ENCODE results near the gene CHRND. TPM values are rescaled to one million over a fixed set of nuclear protein-coding genes. Genes with fewer than 3 reads are reported as not detected.

The CHRND gene
- total and polyA plus RNA-seq, 2 of the 8 experiments (the other 6 are each of a cell fraction or from before 2014, with no cell fraction given): 0.24 TPM; not detected in 1

GRCh38 chr2:232540441-232541041 lies 14.6 kb downstream of the CHRND start:
- H3K4me2 ChIP-seq (ENCODE audit: insufficient read depth in 1 of 2, low read depth in 2 of 2, low read length in 2 of 2): no peak overlapping the region
- H3K18ac ChIP-seq (ENCODE audit: extremely low read depth, low read length): no peak overlapping the region
- no peak overlapping the region for H3K9ac ChIP-seq (replicated peaks in 1 of 4; ENCODE audit: extremely low read depth in 1 of 4, low read depth in 3 of 4, low read length in 3 of 4)
- H3K27ac ChIP-seq (ENCODE audit: low read depth, low read length): no peak overlapping the region
- WGBS, 2 experiments (ENCODE audit: extremely low coverage in 1 of 2, insufficient coverage in 1 of 2, insufficient read length in 1 of 2, insufficient replicate concordance in 2 of 2, low coverage in 1 of 2, low lambda C conversion rate in 2 of 2, missing lambda C conversion rate in 1 of 2): 83% methylated on average over 14 of the region's 17 CpGs; no CpG with 5 or more reads in 1 of the 2 experiments
- DNase-seq (ENCODE audit: low read depth in 1 of 2, low spot score in 2 of 2) (peak in 1 of 2 experiments; percentile 40), FAIRE-seq (no peak)
- H2AK5ac ChIP-seq (ENCODE audit: low read depth, low read length): no peak overlapping the region
- 0 out of 2 replicates have a peak, but pooled peaks cover 1% of the 10 kb centered on the region for H3K23me2 ChIP-seq (ENCODE audit: low read depth, low read length)
- ChIA-PET POLR2A (ENCODE audit: partially characterized antibody) (interaction anchor here (1.7 to 4.0 kb wide), 2 partner anchors 9 to 10 kb away, joined by 4 to 24 read pairs; partner anchors contain the start of genes EIF4E2 and TIGD1), CTCF (ENCODE audit: partially characterized antibody) (interaction anchor here (1.8 to 5.5 kb wide), 2 partner anchors 18 to 76 kb away, joined by 4 to 29 read pairs; partner anchors contain the start of gene PRSS56)
- H3K27me3 ChIP-seq (replicated peaks in 1 of 4; ENCODE audit: control insufficient read depth in 3 of 4, extremely low read depth in 1 of 4, insufficient read depth in 3 of 4, low read length in 3 of 4): no peaks in the 10 kb centered on the region
- H3K9me3 ChIP-seq (ENCODE audit: insufficient read depth in 2 of 2, low read depth in 1 of 2, low read length in 1 of 2): 0 out of 4 replicates have a peak, but pooled peaks cover 0 to 5% of the 10 kb centered on the region in 2 experiments
- H2BK12ac ChIP-seq (ENCODE audit: low read depth, low read length): no peak overlapping the region
- H2BK120ac ChIP-seq (replicated peaks; ENCODE audit: low read depth, low read length): no peak overlapping the region
- no peak overlapping the region for H2BK15ac ChIP-seq (ENCODE audit: low read length)
- H3K4me3 ChIP-seq (ENCODE audit: extremely low read depth in 1 of 4, insufficient read depth in 2 of 4, low read depth in 3 of 4, low read length in 4 of 4): no peak overlapping the region
- H3K4ac ChIP-seq (replicated peaks; ENCODE audit: insufficient read length, low read depth, low read length): no peak overlapping the region
- no peak overlapping the region for H3K23ac ChIP-seq (ENCODE audit: insufficient read length)
- H2AFZ ChIP-seq (ENCODE audit: low read length): no peak overlapping the region
- H2BK5ac ChIP-seq (ENCODE audit: low read depth, low read length): no peak overlapping the region
- H3K14ac ChIP-seq (ENCODE audit: insufficient read length): no peak overlapping the region
- H3K4me1 ChIP-seq (replicated peaks in 1 of 4; ENCODE audit: control insufficient read depth in 3 of 4, insufficient read depth in 4 of 4, low read length in 3 of 4): peaks cover 0 to 15% (median 10%) of the 10 kb centered on the region in 4 experiments; a peak in 6 of 7 replicates
- no peak for TF ChIP-seq HDAC6 (IDR thresholded peaks at IDR 0.05; ENCODE audit: low read depth, low read length)
- no peak for TF ChIP-seq MAFK (IDR thresholded peaks at IDR 0.05; ENCODE audit: low read depth, low read length)
- TF ChIP-seq FOSL1 (IDR thresholded peaks at IDR 0.05; ENCODE audit: insufficient read depth, low read depth, low read length): no peak
- no peaks in the 10 kb centered on the region for H3K79me2 ChIP-seq (ENCODE audit: control insufficient read depth in 1 of 2, insufficient read depth in 2 of 2, low read length in 2 of 2)
- no peaks in the 10 kb centered on the region for H3K36me3 ChIP-seq (ENCODE audit: control insufficient read depth in 2 of 4, insufficient read depth in 4 of 4, low read length in 3 of 4)
- H3K79me1 ChIP-seq (ENCODE audit: low read depth, low read length): no peaks in the 10 kb centered on the region
- H4K20me1 ChIP-seq (replicated peaks in 1 of 2; ENCODE audit: control insufficient read depth in 1 of 2, insufficient read depth in 2 of 2, low read length in 2 of 2): peaks cover 4% of the 10 kb centered on the region in 2 experiments
- H4K5ac ChIP-seq (ENCODE audit: insufficient read length, low read depth, low read length): no peak overlapping the region
- H4K91ac ChIP-seq (replicated peaks; ENCODE audit: insufficient read length, low read length): no peak overlapping the region
- peak overlapping the region; percentile 29; the same call in 1 of the 2 replicates for H4K8ac ChIP-seq (ENCODE audit: extremely low read depth, insufficient read depth, low read length)
- H3K56ac ChIP-seq (replicated peaks; ENCODE audit: insufficient read length, low read depth, low read length): no peak overlapping the region
- H2BK20ac ChIP-seq (ENCODE audit: low read length): no peak overlapping the region
